ENCODE data around the gene CAMSAP1.

DNA sequence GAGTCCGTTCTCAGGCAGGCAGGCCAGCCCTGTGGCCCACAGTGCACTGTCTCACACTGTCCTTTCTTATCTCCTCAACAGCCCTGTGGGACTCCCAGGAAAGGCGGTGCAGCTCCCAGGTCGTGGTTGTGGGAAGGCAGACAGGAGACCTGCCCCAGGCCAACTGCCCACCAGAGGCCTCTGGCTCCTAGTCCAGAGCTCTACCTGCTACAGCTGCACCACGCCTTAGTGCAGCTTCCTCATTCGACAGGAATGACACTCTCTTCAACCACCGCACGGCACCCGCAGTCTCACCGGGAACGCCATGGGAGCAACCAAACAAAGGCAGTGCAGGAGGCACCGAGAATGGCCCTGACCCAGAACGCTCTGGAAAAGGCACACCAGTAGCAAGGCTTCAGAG, 25.3 kb downstream of the CAMSAP1 start:
- TF ChIP-seq CTCF (conservative IDR thresholded peaks at IDR 0.05) (no peak), EZH2 (IDR thresholded peaks at IDR 0.05; ENCODE audit: low read depth) (no peak)

Data from PC-9 (cell line).